ENCODE data around the gene DENND1B. TPM values are rescaled to one million over a fixed set of nuclear protein-coding genes. Genes with fewer than 3 reads are reported as not detected.

DENND1B gene
- total and polyA plus RNA-seq, 2 of the 8 experiments (the other 6 are each of a cell fraction or from before 2014, with no cell fraction given): 0.74 to 3.3 TPM

- Histone ChIP-seq H2AFZ (ENCODE audit: low read length) (no peak overlapping the region), H3K36me3 (ENCODE audit: control insufficient read depth in 2 of 4, insufficient read depth in 4 of 4, low read length in 3 of 4) (no peaks in the 10 kb centered on the region)
- POLR2A ChIA-PET (ENCODE audit: partially characterized antibody): interaction anchor here (0.7 kb wide), 1 partner anchor 331 kb away, joined by 3 read pairs; no protein-coding TSS in a partner anchor
- no peak for TF ChIP-seq SRF (IDR thresholded peaks at IDR 0.05; ENCODE audit: low read depth, low read length)
These were observed 8.2 kb upstream of the DENND1B start for GRCh38 chr1:197783510-197783948.

More at GRCh38 chr1:197783510-197783948, 8.2 kb upstream of the DENND1B start:
- H3K23ac ChIP-seq (ENCODE audit: insufficient read length): no peak overlapping the region
- H3K9ac ChIP-seq (replicated peaks in 1 of 4; ENCODE audit: extremely low read depth in 1 of 4, low read depth in 3 of 4, low read length in 3 of 4): no peak overlapping the region
- no peak overlapping the region for H3K27ac ChIP-seq (ENCODE audit: low read depth, low read length)
- H4K20me1 ChIP-seq (replicated peaks in 1 of 2; ENCODE audit: control insufficient read depth in 1 of 2, insufficient read depth in 2 of 2, low read length in 2 of 2): no peaks in the 10 kb centered on the region
- no peak overlapping the region for H2BK20ac ChIP-seq (ENCODE audit: low read length)
- no peaks in the 10 kb centered on the region for H3K4me1 ChIP-seq (replicated peaks in 1 of 4; ENCODE audit: control insufficient read depth in 3 of 4, insufficient read depth in 4 of 4, low read length in 3 of 4)
- H2BK12ac ChIP-seq (ENCODE audit: low read depth, low read length): no peak overlapping the region
- no peak overlapping the region for H3K56ac ChIP-seq (replicated peaks; ENCODE audit: insufficient read length, low read depth, low read length)
- H3K4me2 ChIP-seq (ENCODE audit: insufficient read depth in 1 of 2, low read depth in 2 of 2, low read length in 2 of 2): no peak overlapping the region
- H4K8ac ChIP-seq (ENCODE audit: extremely low read depth, insufficient read depth, low read length): no peak overlapping the region
- FAIRE-seq: no peak
- no peaks in the 10 kb centered on the region for H3K79me1 ChIP-seq (ENCODE audit: low read depth, low read length)
- H3K14ac ChIP-seq (ENCODE audit: insufficient read length): no peak overlapping the region
- no peaks in the 10 kb centered on the region for H3K27me3 ChIP-seq (replicated peaks in 1 of 4; ENCODE audit: control insufficient read depth in 3 of 4, extremely low read depth in 1 of 4, insufficient read depth in 3 of 4, low read length in 3 of 4)
- WGBS, 2 experiments (ENCODE audit: extremely low coverage in 1 of 2, insufficient coverage in 1 of 2, insufficient read length in 1 of 2, insufficient replicate concordance in 2 of 2, low coverage in 1 of 2, low lambda C conversion rate in 2 of 2, missing lambda C conversion rate in 1 of 2): 87% methylated on average over 1 of the region's 1 CpG; no CpG with 5 or more reads in 1 of the 2 experiments
- H4K91ac ChIP-seq (replicated peaks; ENCODE audit: insufficient read length, low read length): no peak overlapping the region
- H3K79me2 ChIP-seq (ENCODE audit: control insufficient read depth in 1 of 2, insufficient read depth in 2 of 2, low read length in 2 of 2): no peaks in the 10 kb centered on the region
- CTCF ChIA-PET (ENCODE audit: partially characterized antibody): interaction anchor here (0.6 to 1.6 kb wide), 5 partner anchors 15 to 173 kb away, joined by 3 read pairs; no protein-coding TSS in a partner anchor
- no peak overlapping the region for H2BK15ac ChIP-seq (ENCODE audit: low read length)
- H3K18ac ChIP-seq (ENCODE audit: extremely low read depth, low read length): no peak overlapping the region
- no peak overlapping the region for H4K5ac ChIP-seq (ENCODE audit: insufficient read length, low read depth, low read length)
- no peak overlapping the region for H3K4ac ChIP-seq (replicated peaks; ENCODE audit: insufficient read length, low read depth, low read length)
- H2AK5ac ChIP-seq (ENCODE audit: low read depth, low read length): no peak overlapping the region
- no peak overlapping the region for H2BK120ac ChIP-seq (replicated peaks; ENCODE audit: low read depth, low read length)
- no peak for DNase-seq (ENCODE audit: low read depth in 1 of 2, low spot score in 2 of 2)
- H2BK5ac ChIP-seq (ENCODE audit: low read depth, low read length): no peak overlapping the region
- H3K23me2 ChIP-seq (ENCODE audit: low read depth, low read length): no peaks in the 10 kb centered on the region
- H3K9me3 ChIP-seq (ENCODE audit: insufficient read depth in 2 of 2, low read depth in 1 of 2, low read length in 1 of 2): no peaks in the 10 kb centered on the region
- H3K4me3 ChIP-seq (ENCODE audit: extremely low read depth in 1 of 4, insufficient read depth in 2 of 4, low read depth in 3 of 4, low read length in 4 of 4): no peak overlapping the region

Measured in H1 (cell line).